ENCODE measurements around the gene TCF4.

The TCF4 gene

GRCh38 chr18:55404136-55404830 lies 183.7 kb downstream of the TCF4 start:
- DNase-seq: no peak

GRCh38 chr18:55403421-55403949 lies 184.5 kb downstream of the TCF4 start:
- no peak for DNase-seq

GRCh38 chr18:55402731-55403405 lies 185.1 kb downstream of the TCF4 start:
- DNase-seq: no peak

GRCh38 chr18:55401638-55402191 lies 186.3 kb downstream of the TCF4 start:
- no peak for DNase-seq

- DNase-seq: no peak
Measured at GRCh38 chr18:55400590-55401541, 187.1 kb downstream of the TCF4 start.

GRCh38 chr18:55400081-55400480 lies 187.9 kb downstream of the TCF4 start:
- no peak for DNase-seq

GRCh38 chr18:55398858-55399257 lies 189.1 kb downstream of the TCF4 start:
- no peak for DNase-seq

GRCh38 chr18:55396979-55397378 lies 191.0 kb downstream of the TCF4 start:
- no peak for DNase-seq

- DNase-seq: no peak
Measured at GRCh38 chr18:55396267-55396905, 191.6 kb downstream of the TCF4 start.

GRCh38 chr18:55395799-55396198 lies 192.2 kb downstream of the TCF4 start:
- DNase-seq: no peak

GRCh38 chr18:55390898-55391297 lies 197.1 kb downstream of the TCF4 start:
- no peak for DNase-seq

GRCh38 chr18:55387139-55387984 lies 200.6 kb downstream of the TCF4 start:
- no peak for DNase-seq

- no peak for DNase-seq
Measured at GRCh38 chr18:55386545-55386944, 201.4 kb downstream of the TCF4 start.

GRCh38 chr18:55385770-55386169 lies 202.2 kb downstream of the TCF4 start:
- no peak for DNase-seq

GRCh38 chr18:55384551-55385275 lies 203.3 kb downstream of the TCF4 start:
- DNase-seq: no peak

- no peak for DNase-seq
Measured at GRCh38 chr18:55384115-55384514, 203.9 kb downstream of the TCF4 start.

GRCh38 chr18:55382277-55382805 lies 205.7 kb downstream of the TCF4 start:
- DNase-seq: no peak

- no peak for DNase-seq
Measured at GRCh38 chr18:55381277-55381676, 206.7 kb downstream of the TCF4 start.

GRCh38 chr18:55380589-55380988 lies 207.4 kb downstream of the TCF4 start:
- no peak for DNase-seq

GRCh38 chr18:55376387-55376786 lies 211.6 kb downstream of the TCF4 start:
- no peak for DNase-seq

Measured in CD4-positive, alpha-beta T cell treated with Interleukin-12 subunit alpha and Interleukin-12 subunit beta, for 1 hour (primary cell).